GM12878 (cell line): ENCODE results near the gene GRM7. TPM values are rescaled to one million over a fixed set of nuclear protein-coding genes. Genes with fewer than 3 reads are reported as not detected.

Experiments
- ATAC-seq: fragments of 200-7000 bp; cut with Tn5 transposase; 3 replicates; pipeline ENCODE4 v1.9.1; 2020; ENCODE audit warnings: mild to moderate bottlenecking, moderate library complexity
- BruUV-seq: library from RNA; stranded (reverse); fragments of 400-500 nt; replicated peaks from 2 replicates; lab custom pipeline; 2021; lab: Mats Ljungman, UMichigan
- CTCF ChIA-PET: fragments of 300-600 bp; sonication (Branson Sonifier 250); formaldehyde crosslinking; extraction: SDS; loops from one replicate; lab custom pipeline; 2021; ENCODE audit warnings: inconsistent platforms; lab: Yijun Ruan, JAX
- POLR2A ChIA-PET: fragments of 350-600 bp; formaldehyde crosslinking; extraction: SDS; loops from one replicate; lab custom pipeline; 2021; ENCODE audit warnings: inconsistent platforms; lab: Charles Lee
- RAD21 ChIA-PET: fragments of 300-600 bp; sonication (Branson Sonifier 250); formaldehyde crosslinking; loops from one replicate; lab custom pipeline; 2023; ENCODE audit warnings: antibody characterized with exemption; ENCODE audit not compliant: unreplicated experiment; lab: Charles Lee
- SMC1A ChIA-PET: fragments of 300-600 bp; sonication (Branson Sonifier 250); formaldehyde crosslinking; loops from one replicate; lab custom pipeline; 2023; ENCODE audit not compliant: unreplicated experiment, uncharacterized antibody; lab: Charles Lee
- DNase-seq: peaks from one replicate; pipeline ENCODE4 v3.0.0-alpha.2; 2011; ENCODE audit warnings: low read depth, low spot score
- FAIRE-seq: peaks from 3 replicates; lab custom pipeline; 2011; peaks lifted over from hg19 to GRCh38; lab: Jason Lieb, UNC
- H2AFZ ChIP-seq: 2 replicates; pipeline ENCODE4 v1.6.0; 2011; ENCODE audit warnings: low read depth, low read length, control low read depth; ENCODE audit not compliant: control insufficient read depth
- H3K27ac ChIP-seq: 2 replicates; pipeline ENCODE4 v1.5.1; 2011; ENCODE audit warnings: control low read depth; ENCODE audit not compliant: control insufficient read depth, insufficient read depth
- H3K27me3 ChIP-seq, 2 experiments: replicated peaks in 1 of 2; 2 replicates each; pipeline versions ENCODE4 v1.6.0 to v1.6.1; 2011; ENCODE audit warnings: low read length in 1 of 2; ENCODE audit not compliant: control insufficient read depth in 2 of 2, insufficient read depth in 2 of 2
- H3K36me3 ChIP-seq, 2 experiments: 2 replicates each; pipeline ENCODE4 v1.5.1; 2011; ENCODE audit warnings: low read length in 1 of 2; ENCODE audit not compliant: control insufficient read depth in 2 of 2, insufficient read depth in 2 of 2
- H3K4me1 ChIP-seq: 2 replicates; pipeline ENCODE4 v1.6.1; 2011; ENCODE audit warnings: mild to moderate bottlenecking, low read length, moderate library complexity, mixed read lengths; ENCODE audit not compliant: control insufficient read depth, insufficient read depth
- H3K4me2 ChIP-seq: 2 replicates; pipeline ENCODE4 v1.6.0; 2011; ENCODE audit warnings: control low read depth; ENCODE audit not compliant: control insufficient read depth, insufficient read depth
- H3K4me3 ChIP-seq: fragments of 200-600 bp; sonication (generic); 2 replicates; pipeline ENCODE4 v1.5.1; 2016
- H3K79me2 ChIP-seq: 2 replicates; pipeline ENCODE4 v1.6.0; 2011; ENCODE audit warnings: low read length; ENCODE audit not compliant: control insufficient read depth, insufficient read depth
- H3K9ac ChIP-seq: 2 replicates; pipeline ENCODE4 v1.8.0; 2011; ENCODE audit warnings: low read length, control low read depth, mixed read lengths; ENCODE audit not compliant: control insufficient read depth, insufficient read depth
- H3K9me3 ChIP-seq: replicated peaks from 3 replicates; pipeline ENCODE4 v1.5.1; 2011; ENCODE audit warnings: mild to moderate bottlenecking, low read length; ENCODE audit not compliant: control insufficient read depth, insufficient read depth
- H4K20me1 ChIP-seq: 2 replicates; pipeline ENCODE4 v1.6.0; 2011; ENCODE audit not compliant: control insufficient read depth, insufficient read depth
- BACH1 ChIP-seq: fragments of 450-650 bp; IDR thresholded peaks from 2 replicates; pipeline ENCODE4 v1.6.1; 2017; ENCODE audit warnings: mild to moderate bottlenecking, borderline replicate concordance
- CEBPB ChIP-seq, 2 experiments: fragments of 150-350 bp in 1 of 2; IDR thresholded peaks; 2 replicates each; pipeline ENCODE4 v1.6.1; 2012 to 2014; ENCODE audit warnings: low read depth in 2 of 2, low read length in 2 of 2, borderline replicate concordance in 1 of 2, inconsistent platforms in 1 of 2
- FOXM1 ChIP-seq: IDR thresholded peaks from 2 replicates; pipeline ENCODE4 v1.6.1; 2012; ENCODE audit warnings: low read depth, mild to moderate bottlenecking, inconsistent platforms, low read length, moderate library complexity
- HDAC2 ChIP-seq: fragments of 200-600 bp; sonication (generic); IDR thresholded peaks from 2 replicates; pipeline ENCODE4 v1.6.1; 2017
- KAT2A ChIP-seq: conservative IDR thresholded peaks from 2 replicates; pipeline ENCODE4 v1.6.1; 2011; ENCODE audit warnings: low read depth, low read length; ENCODE audit not compliant: control insufficient read depth
- MLLT1 ChIP-seq: fragments of 450-650 bp; IDR thresholded peaks from 2 replicates; pipeline ENCODE4 v1.6.1; 2016; ENCODE audit warnings: mild to moderate bottlenecking
- PKNOX1 ChIP-seq: fragments of 450-650 bp; IDR thresholded peaks from 2 replicates; pipeline ENCODE4 v1.6.1; 2016; ENCODE audit warnings: mild to moderate bottlenecking
- YBX1 ChIP-seq: fragments of 450-650 bp; IDR thresholded peaks from 2 replicates; pipeline ENCODE4 v1.6.1; 2016; ENCODE audit warnings: antibody characterized with exemption
- YY1 ChIP-seq: IDR thresholded peaks from 2 replicates; pipeline ENCODE4 v1.6.1; 2011; ENCODE audit warnings: low read depth, mild to moderate bottlenecking, low read length
- WGBS: methylation state at CpG from one replicate; pipeline ENCODE4 v1.1.6; 2016; ENCODE audit warnings: low lambda C conversion rate; ENCODE audit not compliant: insufficient replicate concordance, insufficient coverage; ENCODE audit errors: missing lambda C conversion rate; 5-methylcytosine and 5-hydroxymethylcytosine counted together
- in situ Hi-C: fragments of 300-500 bp; cut with MboI; formaldehyde crosslinking; loops from 9 replicates; pipeline ENCODE4 v1.14.3; 2018; ENCODE audit warnings: mixed read lengths
- intact Hi-C: fragments of 100-400 bp; cut with micrococcal nuclease; formaldehyde crosslinking; loops from one replicate; pipeline ENCODE4 v1.14.2; 2022; ENCODE audit not compliant: unreplicated experiment
- polyA plus RNA-seq, 11 experiments: library from polyadenylated mRNA; depleted of rRNA in 4 of 11; unstranded in 6 of 11; stranded (reverse) in 5 of 11; fragments of >200 nt; fragmentation: Nextera tagmentation in 4 of 11; fragmentation: Illumina TruSeq in 1 of 11; extraction: Ambion mirVana in 4 of 11; extraction: Trizol in 1 of 11; gene quantifications; 1 replicate in 1 of 11; 2 replicates in 10 of 11; pipeline versions ENCODE4 v1.2.1 to v1.2.3, GENCODE V29; 2011 to 2016; ENCODE audit warnings: inconsistent platforms in 2 of 11, missing spikeins in 2 of 11, low read depth in 1 of 11
- total RNA-seq, 4 experiments: library from RNA; depleted of rRNA in 3 of 4; stranded (reverse); fragments of >200 nt in 3 of 4; fragmentation: Illumina TruSeq in 1 of 4; extraction: Trizol in 1 of 4; gene quantifications; 2 replicates each; pipeline versions ENCODE4 v1.2.1 to v1.2.3, GENCODE V29; 2013 to 2021
- TF ChIP-seq, protein P1 (sequence below): fragments of 450-650 bp; IDR thresholded peaks from 2 replicates; pipeline ENCODE4 v1.6.1; 2016; ENCODE audit warnings: mild to moderate bottlenecking, moderate library complexity, borderline replicate concordance

The GRM7 gene
- total and polyA plus RNA-seq, 10 of the 15 experiments (the other 5 are each of a cell fraction or from before 2014, with no cell fraction given) = not detected

GRCh38 chr3:7700977-7701376 lies 840.1 kb downstream of the GRM7 start (continued):
- TF ChIP-seq PKNOX1 (no peak), KAT2A (no peak), YBX1 (no peak)

- no peaks in the 10 kb centered on the region for H3K4me1 ChIP-seq
- no peak for ATAC-seq
- BruUV-seq = no TSS peak
- TF ChIP-seq HDAC2 (no peak), YY1 (no peak), BACH1 (no peak), FOXM1 (no peak), CEBPB (IDR thresholded peaks at IDR 0.05; ENCODE audit: borderline replicate concordance in 1 of 2, low read depth in 2 of 2, low read length in 2 of 2) (no peak), MLLT1 (no peak)
- TF ChIP-seq, protein P1, sequence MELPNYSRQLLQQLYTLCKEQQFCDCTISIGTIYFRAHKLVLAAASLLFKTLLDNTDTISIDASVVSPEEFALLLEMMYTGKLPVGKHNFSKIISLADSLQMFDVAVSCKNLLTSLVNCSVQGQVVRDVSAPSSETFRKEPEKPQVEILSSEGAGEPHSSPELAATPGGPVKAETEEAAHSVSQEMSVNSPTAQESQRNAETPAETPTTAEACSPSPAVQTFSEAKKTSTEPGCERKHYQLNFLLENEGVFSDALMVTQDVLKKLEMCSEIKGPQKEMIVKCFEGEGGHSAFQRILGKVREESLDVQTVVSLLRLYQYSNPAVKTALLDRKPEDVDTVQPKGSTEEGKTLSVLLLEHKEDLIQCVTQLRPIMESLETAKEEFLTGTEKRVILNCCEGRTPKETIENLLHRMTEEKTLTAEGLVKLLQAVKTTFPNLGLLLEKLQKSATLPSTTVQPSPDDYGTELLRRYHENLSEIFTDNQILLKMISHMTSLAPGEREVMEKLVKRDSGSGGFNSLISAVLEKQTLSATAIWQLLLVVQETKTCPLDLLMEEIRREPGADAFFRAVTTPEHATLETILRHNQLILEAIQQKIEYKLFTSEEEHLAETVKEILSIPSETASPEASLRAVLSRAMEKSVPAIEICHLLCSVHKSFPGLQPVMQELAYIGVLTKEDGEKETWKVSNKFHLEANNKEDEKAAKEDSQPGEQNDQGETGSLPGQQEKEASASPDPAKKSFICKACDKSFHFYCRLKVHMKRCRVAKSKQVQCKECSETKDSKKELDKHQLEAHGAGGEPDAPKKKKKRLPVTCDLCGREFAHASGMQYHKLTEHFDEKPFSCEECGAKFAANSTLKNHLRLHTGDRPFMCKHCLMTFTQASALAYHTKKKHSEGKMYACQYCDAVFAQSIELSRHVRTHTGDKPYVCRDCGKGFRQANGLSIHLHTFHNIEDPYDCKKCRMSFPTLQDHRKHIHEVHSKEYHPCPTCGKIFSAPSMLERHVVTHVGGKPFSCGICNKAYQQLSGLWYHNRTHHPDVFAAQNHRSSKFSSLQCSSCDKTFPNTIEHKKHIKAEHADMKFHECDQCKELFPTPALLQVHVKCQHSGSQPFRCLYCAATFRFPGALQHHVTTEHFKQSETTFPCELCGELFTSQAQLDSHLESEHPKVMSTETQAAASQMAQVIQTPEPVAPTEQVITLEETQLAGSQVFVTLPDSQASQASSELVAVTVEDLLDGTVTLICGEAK = no peak
- TF ChIP-seq, all 136 proteins: peak for 0
- no peak overlapping the region for H2AFZ ChIP-seq
- 44% methylated on average over 3 of the region's 3 CpGs for WGBS
- in situ Hi-C loops (no loop called here), intact Hi-C loops (no loop called here)
- FAIRE-seq (no peak), DNase-seq (no peak)
- no peaks in the 10 kb centered on the region for H3K79me2 ChIP-seq
- no peaks in the 10 kb centered on the region for H3K9me3 ChIP-seq
- H3K9ac ChIP-seq = no peak overlapping the region
- ChIA-PET SMC1A (no interaction called here), RAD21 (no interaction called here), CTCF (interaction anchor here (1.0 kb wide), 1 partner anchor 11 kb away, joined by 3 read pairs; no protein-coding TSS in a partner anchor), POLR2A (no interaction called here)
- no peak overlapping the region for H3K27ac ChIP-seq
- H3K36me3 ChIP-seq = no peaks in the 10 kb centered on the region
- no peaks in the 10 kb centered on the region for H3K27me3 ChIP-seq
- no peaks in the 10 kb centered on the region for H4K20me1 ChIP-seq
- H3K4me3 ChIP-seq = no peak overlapping the region
- no peak overlapping the region for H3K4me2 ChIP-seq
These were observed 846.3 kb downstream of the GRM7 start for GRCh38 chr3:7707187-7707586.
